Measurements from ENCODE around the gene COQ6.
"Not testable (repeated sequence)": the region's sequence is repeated elsewhere in the genome, so short reads cannot be mapped to it uniquely, and the experiment has no call there.

Gene COQ6

DNA sequence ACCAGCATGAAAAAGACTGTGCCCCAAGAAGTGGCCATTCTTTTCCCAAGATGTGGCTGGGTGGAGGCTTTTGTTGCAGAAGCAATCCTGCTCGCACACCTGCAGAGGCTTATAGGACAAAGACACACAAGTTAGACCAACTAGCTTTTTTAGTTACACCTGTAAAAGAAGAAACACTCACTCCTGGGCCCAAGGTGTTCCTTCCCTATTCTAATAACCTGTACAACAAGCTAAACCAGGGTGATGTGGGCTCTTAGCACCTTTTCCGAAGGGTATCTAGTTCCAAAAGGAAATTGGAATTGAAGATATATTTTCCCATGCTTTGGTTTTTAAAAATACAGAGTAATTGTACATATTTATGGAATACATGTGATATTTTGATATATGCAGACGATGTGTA lies 38.0 kb downstream of the COQ6 start:
- no peak for DNase-seq (ENCODE audit: low read depth in 2 of 2)

DNA sequence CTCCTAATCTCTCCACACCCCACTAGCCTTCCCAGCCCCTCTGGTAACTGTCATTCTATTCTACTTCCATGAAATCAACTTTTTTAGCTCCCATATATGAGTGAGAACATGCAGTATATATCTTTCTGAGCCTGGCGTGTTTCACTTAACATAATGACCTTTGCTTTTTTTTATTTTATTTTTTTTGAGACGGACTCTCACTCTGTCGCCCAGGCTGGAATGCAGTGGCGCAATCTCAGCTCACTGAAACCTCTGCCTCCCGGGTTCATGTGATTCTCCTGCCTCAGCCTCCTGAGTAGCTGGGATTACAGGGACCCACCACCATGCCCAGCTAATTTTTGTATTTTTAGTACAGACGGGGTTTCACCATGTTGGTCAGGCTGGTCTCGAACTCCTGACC lies 38.6 kb downstream of the COQ6 start:
- DNase-seq (ENCODE audit: low read depth in 2 of 2) = not testable (repeated sequence)

DNA sequence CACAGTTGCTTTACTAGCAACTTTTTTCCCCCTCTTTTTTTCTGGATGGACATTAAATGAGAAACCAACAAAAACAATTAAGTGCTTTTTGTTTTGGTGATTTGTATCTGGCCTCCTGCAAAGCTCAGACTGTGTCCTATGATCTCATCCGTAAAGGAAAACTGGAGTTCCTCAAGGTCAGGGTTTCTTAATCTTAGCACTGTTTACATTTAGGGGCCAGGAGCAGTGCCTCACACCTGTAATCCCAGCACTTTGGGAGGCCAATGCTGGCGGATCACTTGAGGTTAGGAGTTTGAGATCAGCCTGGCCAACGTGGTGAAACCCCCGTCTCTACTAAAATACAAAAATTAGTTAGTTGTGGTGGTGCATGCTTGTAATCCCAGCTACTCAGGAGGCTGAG lies 41.0 kb downstream of the COQ6 start:
- no peak for DNase-seq (ENCODE audit: low read depth in 2 of 2)

DNA sequence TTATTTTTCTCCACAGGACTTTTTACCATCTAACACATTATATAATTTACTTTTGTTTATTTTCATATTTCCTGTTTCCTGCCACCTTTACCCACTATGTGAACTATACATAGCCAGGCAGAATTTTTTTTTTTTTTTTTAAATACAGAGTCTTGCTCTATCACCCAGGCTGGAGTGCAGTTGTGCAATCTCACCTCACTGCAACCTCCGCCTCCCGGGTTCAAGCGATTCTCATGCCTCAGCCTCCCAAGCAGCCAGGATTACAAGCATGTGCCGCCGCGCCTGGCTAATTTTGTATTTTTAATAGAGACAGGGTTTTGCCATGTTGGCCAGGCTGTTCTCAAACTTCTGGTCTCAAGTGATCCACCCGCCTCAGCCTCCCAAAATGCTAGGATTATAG lies 44.8 kb downstream of the COQ6 start:
- not testable (repeated sequence) for DNase-seq (ENCODE audit: low read depth in 2 of 2)

DNA sequence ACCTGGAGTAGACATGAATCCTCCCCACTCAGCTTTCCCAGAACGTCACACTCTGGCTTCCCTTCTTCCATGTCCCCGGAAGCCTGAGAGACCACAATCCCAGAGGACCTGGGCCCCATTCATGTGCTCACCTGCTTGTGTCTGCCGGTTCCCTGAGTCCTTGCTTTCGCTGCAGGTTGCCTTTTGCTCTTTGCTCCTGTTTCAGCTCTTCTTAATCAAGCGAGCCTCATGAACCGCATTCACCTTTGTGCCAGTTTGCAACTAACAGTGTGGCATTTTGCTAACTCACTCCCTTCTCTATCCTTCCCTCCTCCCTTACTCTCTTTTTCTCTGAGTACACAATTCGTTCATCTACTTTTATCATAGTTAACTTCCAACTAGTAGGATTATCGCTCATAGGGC lies 45.9 kb downstream of the COQ6 start:
- no peak for DNase-seq (ENCODE audit: low read depth in 2 of 2)

DNA sequence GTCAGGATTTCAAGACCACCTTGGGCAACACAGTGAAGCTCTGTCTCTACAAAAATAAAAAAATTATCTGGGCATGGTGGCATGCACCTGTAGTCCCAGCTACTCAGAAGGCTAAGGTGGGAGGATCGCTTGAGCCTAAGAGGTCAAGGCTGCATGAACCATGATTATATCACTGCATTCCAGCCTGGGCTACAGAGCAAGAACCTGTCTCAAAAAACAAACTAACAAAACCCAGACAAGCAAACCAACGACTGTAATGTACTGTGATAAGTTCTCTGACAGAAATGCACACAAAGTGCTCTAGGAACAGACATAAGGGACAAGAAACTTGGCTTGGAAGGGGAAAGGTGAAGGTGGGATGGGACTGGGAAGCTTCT lies 46.6 kb downstream of the COQ6 start:
- no peak for DNase-seq (ENCODE audit: low read depth in 2 of 2)

DNA sequence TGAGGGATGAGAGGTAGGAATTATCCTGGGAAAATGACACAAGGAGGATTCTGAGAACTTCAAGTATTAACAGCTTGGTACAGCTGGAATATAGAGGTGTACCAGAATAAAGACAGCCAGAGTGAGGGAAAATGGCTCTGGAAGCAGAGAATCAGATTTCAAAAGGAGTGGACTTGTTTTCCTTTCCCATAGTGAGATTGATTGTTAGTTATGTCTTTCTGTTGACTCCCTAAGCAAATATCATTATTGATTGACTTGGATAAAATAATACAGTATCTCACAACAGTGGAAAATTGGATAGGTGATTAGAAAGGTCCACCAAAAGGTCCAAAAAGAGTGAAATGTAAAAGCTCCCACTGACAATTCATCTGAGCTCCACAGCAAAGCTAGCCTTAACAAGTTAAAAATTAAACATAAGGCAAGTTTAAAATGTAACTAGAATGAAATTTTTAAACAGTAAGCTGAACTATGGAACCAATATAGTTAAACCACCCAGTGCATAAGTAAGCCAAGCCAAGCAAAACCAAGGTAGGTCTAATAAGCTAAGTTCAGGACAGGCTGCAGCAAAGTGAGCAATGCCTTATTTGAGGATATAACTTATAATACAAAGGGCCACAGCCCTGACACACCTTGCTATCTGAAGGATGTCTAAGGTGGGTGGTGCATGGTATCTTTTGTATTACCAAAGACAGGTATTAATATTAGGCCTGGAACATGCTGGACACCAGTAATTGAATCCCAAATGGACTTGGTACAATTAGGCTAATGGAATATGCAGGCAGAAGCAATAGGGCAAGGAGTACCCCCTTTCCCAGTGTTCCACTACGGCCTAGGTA lies 47.2 kb downstream of the COQ6 start:
- DNase-seq (ENCODE audit: low read depth in 2 of 2) = no peak

DNA sequence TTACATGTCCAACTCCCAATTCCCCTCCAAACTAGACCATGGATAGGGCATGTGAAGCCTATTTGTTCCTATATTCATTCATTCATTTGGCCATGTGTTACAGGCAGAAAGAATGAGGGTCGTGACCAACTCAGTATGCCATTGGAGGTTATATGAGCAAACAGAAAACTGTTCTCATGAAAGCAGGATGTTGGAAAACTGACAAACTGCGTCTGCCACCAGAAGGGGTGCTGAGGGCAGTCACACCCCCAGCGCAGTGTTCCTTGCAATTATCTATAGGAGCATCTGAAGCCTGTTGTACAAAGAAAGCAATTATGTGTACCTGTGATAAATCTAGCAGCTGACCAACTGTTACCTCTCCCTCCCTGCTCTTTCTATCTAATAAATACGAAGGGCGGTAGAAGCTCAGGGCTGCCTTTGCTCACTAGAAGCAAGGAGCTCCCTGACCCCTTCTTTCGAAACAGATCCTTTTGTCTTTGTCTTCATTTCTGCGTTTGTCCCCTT lies 47.9 kb downstream of the COQ6 start:
- DNase-seq (ENCODE audit: low read depth in 2 of 2) = no peak

DNA sequence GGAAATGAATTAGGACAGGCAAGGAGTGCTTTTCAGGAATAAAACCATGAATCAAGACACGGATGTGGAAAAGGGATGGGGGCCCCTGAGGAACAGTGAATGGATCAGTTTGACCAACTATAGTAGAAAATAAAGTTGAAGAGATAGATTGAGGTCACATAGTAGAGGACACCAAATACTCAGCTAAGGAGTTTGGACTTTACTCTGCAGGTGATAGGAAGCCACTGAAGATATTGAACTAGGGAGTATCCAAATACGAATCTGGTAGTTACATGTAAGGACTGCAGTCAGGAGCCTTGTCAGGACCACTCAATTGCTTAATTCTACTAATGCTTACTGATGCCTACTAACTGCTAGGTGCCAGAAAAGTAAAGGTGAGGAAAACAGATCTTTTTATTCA lies 48.6 kb downstream of the COQ6 start:
- DNase-seq (ENCODE audit: low read depth in 2 of 2) = no peak

DNA sequence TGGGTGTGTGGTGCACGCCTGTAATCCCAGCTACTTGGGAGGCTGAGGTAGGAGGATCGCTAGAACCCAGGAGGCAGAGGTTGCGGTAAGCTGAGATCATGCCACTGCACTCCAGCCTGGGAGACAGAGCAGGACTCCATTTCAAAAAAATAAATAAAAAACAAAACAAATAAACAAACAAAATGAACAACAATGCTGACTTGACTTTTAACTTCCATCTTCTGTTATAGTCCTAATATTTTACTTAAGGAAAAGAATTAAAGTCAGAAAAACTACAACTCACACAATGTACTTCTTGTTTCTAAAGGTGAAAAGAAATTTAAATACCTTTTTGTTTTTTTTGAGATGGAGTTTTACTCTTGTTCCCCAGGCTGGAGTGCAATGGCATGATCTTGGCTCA lies 55.6 kb downstream of the COQ6 start:
- DNase-seq (ENCODE audit: low read depth in 2 of 2) = not testable (repeated sequence)

DNA sequence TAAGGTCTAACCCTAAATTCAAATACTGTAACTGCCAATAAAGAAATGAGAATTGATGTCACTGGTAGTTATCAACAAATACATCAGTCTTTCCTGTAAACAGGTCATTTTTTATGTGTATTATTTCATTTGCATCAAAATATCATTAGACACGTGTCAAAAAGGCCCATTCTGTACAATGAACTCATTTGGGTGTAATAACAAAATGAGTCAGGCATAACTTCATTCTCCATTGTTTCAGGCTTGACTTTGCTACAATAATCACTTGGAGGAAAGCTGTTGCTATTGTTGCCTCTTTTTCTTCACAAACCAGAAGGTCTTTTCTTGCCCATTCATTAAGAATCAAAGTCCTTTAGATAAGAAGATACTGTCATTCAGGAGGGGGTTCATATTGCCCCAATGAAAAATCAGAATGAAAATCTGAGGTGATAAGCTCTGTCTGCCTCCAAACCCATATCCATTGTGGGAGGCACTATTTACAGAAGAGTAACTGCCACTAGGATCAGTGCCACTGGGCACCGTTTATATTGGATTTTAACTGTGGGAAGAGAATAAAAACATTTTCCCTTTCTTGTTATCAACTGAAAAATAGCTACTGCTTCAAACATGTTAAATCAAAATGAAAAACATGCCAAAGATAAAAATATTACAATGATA lies 58.9 kb downstream of the COQ6 start:
- DNase-seq (ENCODE audit: low read depth in 2 of 2) = no peak

Data from fibroblast of skin of left quadriceps (primary cell).